HepG2 (cell line): Measurements from ENCODE around the gene CETN2.

ENCODE experiments used
- HDAC2 ChIP-seq: sonication (generic); formaldehyde crosslinking; IDR thresholded peaks from 2 replicates; pipeline ENCODE4 v1.4.0; 2020; ENCODE audit warnings: missing genetic modification reagents
- HNF4A ChIP-seq: sonication (generic); formaldehyde crosslinking; IDR thresholded peaks from 2 replicates; pipeline ENCODE4 v1.4.0; 2020; ENCODE audit warnings: missing genetic modification reagents
- MXI1 ChIP-seq: IDR thresholded peaks from 3 replicates; pipeline ENCODE4 v1.6.1; 2012; ENCODE audit warnings: low read depth, low read length, inconsistent platforms, borderline replicate concordance
- TF ChIP-seq, protein P1 (sequence below): sonication (generic); formaldehyde crosslinking; IDR thresholded peaks from 2 replicates; pipeline ENCODE4 v1.8.0; 2022; ENCODE audit warnings: missing genetic modification reagents, mild to moderate bottlenecking, inconsistent platforms, borderline replicate concordance
- TF ChIP-seq, protein P2 (sequence below): fragments of 450-650 bp; IDR thresholded peaks from 2 replicates; pipeline ENCODE4 v1.6.1; 2017; ENCODE audit warnings: mild to moderate bottlenecking

DNA sequence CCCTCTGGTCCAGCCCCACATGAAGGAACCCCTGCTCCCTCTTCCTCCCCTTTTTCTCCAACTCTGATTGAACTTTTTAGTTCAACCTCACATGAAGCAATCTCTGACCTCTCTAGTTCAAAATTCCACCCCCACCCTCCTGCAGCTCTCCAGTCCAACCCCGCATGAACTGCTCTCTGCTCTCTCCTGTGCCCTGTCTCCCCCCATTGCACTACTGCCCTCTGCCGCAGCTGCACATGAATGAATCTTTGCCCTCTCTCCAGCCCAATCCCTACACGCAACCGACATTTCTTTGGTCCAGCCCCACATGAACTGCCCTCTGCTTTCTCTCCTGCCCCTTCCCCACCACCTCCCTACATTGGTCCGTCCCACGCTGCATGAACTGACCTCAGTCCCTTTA is 6.9 kb downstream of the CETN2 start:
- TF ChIP-seq, protein P1, sequence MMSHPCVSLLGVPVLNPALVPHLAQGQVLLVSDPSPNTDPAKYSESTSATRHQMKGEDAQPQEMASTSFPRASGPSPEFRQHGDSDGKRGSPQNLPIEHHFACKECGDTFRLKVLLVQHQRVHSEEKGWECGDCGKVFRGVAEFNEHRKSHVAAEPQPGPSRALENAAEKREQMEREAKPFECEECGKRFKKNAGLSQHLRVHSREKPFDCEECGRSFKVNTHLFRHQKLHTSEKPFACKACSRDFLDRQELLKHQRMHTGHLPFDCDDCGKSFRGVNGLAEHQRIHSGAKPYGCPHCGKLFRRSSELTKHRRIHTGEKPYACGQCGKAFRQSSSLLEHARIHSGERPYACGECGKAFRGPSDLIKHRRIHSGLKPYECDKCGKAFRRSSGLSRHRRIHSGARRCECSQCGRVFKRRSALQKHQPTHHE, result no peak
- TF ChIP-seq HDAC2 (CRISPR knock-in tag) (no peak), HNF4A (CRISPR knock-in tag) (0 out of 2 replicates have a peak, but pooled peaks have one; percentile 14), MXI1 (no peak)
- TF ChIP-seq, protein P2, sequence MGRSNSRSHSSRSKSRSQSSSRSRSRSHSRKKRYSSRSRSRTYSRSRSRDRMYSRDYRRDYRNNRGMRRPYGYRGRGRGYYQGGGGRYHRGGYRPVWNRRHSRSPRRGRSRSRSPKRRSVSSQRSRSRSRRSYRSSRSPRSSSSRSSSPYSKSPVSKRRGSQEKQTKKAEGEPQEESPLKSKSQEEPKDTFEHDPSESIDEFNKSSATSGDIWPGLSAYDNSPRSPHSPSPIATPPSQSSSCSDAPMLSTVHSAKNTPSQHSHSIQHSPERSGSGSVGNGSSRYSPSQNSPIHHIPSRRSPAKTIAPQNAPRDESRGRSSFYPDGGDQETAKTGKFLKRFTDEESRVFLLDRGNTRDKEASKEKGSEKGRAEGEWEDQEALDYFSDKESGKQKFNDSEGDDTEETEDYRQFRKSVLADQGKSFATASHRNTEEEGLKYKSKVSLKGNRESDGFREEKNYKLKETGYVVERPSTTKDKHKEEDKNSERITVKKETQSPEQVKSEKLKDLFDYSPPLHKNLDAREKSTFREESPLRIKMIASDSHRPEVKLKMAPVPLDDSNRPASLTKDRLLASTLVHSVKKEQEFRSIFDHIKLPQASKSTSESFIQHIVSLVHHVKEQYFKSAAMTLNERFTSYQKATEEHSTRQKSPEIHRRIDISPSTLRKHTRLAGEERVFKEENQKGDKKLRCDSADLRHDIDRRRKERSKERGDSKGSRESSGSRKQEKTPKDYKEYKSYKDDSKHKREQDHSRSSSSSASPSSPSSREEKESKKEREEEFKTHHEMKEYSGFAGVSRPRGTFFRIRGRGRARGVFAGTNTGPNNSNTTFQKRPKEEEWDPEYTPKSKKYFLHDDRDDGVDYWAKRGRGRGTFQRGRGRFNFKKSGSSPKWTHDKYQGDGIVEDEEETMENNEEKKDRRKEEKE, result no peak
